ENCODE results near the gene SPACA4. TPM values are rescaled to one million over a fixed set of nuclear protein-coding genes. Genes with fewer than 3 reads are reported as not detected.

SPACA4 gene
- polyA plus RNA-seq, 3 donors = not detected

DNA sequence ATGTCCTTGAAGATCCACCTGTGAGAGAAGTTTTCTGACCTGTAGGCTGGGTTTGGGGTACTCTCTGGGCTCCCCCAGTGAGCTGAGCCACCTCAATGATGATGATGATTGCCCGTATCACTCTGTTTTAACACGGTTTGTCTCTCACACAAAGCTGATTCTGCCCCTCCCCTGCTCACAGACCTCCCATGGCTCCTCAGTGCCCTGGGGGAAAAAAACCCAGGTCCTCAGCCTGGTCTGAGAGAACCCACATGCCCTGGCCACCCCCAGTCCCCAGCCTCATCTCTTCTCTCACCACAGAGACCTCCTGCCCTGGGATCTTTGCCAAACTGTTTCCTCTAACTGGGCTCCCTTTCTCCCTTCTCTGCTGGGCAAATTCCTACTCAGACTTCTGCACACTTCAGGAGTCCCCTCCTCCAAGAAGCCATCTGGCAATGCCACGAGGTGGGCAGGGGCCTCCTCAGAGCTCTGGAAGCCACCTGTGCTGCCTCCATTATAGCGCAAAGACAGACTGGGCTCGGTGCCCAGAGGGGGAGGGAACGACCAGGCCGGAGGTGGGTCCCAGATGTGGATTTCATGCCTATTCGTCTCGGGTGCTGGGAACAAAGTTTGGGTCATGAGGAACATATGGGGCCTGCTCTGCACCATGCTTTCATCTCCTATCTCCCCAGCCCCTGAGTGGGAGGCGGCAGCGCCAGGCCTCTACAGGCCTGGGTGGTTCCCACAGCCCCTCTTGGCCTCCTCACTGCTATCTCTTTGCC is 47.9 kb downstream of the SPACA4 start:
- H4K20me1 ChIP-seq (ENCODE audit: insufficient read depth, low read length) = no peaks in the 10 kb centered on the region
- H2AFZ ChIP-seq (ENCODE audit: insufficient read depth, low read depth, low read length, poor library complexity, severe bottlenecking) = no peak overlapping the region
- no peaks in the 10 kb centered on the region for H3K27me3 ChIP-seq (ENCODE audit: control insufficient read depth in 2 of 2, insufficient read depth in 2 of 2, low read length in 2 of 2)
- H3K9me3 Mint-ChIP-seq = peaks cover 0 to 3% (median 0%) of the 10 kb centered on the region in 7 donors
- no peak for DNase-seq
- no peak overlapping the region for H3K9ac ChIP-seq (ENCODE audit: insufficient read depth, low read length, poor library complexity, severe bottlenecking)
- no peak overlapping the region for H3K4me3 Mint-ChIP-seq
- peaks cover 17% of the 10 kb centered on the region for H3K4me1 Mint-ChIP-seq
- H3K4me1 ChIP-seq (ENCODE audit: control insufficient read depth in 1 of 2, insufficient read depth in 2 of 2, low read length in 2 of 2) = peaks cover 9 to 11% of the 10 kb centered on the region in 2 donors
- no peaks in the 10 kb centered on the region for H3K79me2 ChIP-seq (ENCODE audit: insufficient read depth, low read length)
- intact Hi-C loops (cut with micrococcal nuclease) = no loop called here
- no peaks in the 10 kb centered on the region for H3K36me3 ChIP-seq (replicated peaks in 1 of 2; ENCODE audit: control insufficient read depth in 1 of 2, insufficient read depth in 2 of 2, low read length in 2 of 2)
- peak overlapping the region in 1 of 7 donors; percentile 73 for H3K27ac Mint-ChIP-seq
- H3K4me3 ChIP-seq (replicated peaks in 1 of 3; ENCODE audit: low read depth in 2 of 3, low read length in 3 of 3) = no peak overlapping the region
- 48% methylated on average over 11 of the region's 11 CpGs for whole genome bisulfite sequencing (ENCODE audit: insufficient coverage)
- no peaks in the 10 kb centered on the region for H3K9me3 ChIP-seq (replicated peaks in 1 of 2; ENCODE audit: control insufficient read depth in 1 of 2, insufficient read depth in 1 of 2, low read length in 2 of 2)
- peaks cover 7 to 8% (median 7%) of the 10 kb centered on the region in 3 donors for H3K27me3 Mint-ChIP-seq (ENCODE audit: low read depth in 3 of 3)
- H3K4me2 ChIP-seq (replicated peaks; ENCODE audit: extremely low read depth, low read length, poor library complexity, severe bottlenecking) = no peak overlapping the region
- H3K36me3 Mint-ChIP-seq = no peaks in the 10 kb centered on the region
- H3K27ac ChIP-seq (ENCODE audit: low read depth in 1 of 2, low read length in 2 of 2) = no peak overlapping the region
- no peak for TF ChIP-seq CTCF (IDR thresholded peaks at IDR 0.05)

GRCh38 chr19:48656840-48657474 is 50.4 kb downstream of the SPACA4 start:
- no peaks in the 10 kb centered on the region for H3K36me3 Mint-ChIP-seq
- intact Hi-C loops (cut with micrococcal nuclease) = no loop called here
- DNase-seq = no peak
- H3K4me2 ChIP-seq (replicated peaks; ENCODE audit: extremely low read depth, low read length, poor library complexity, severe bottlenecking) = no peak overlapping the region
- H3K9me3 ChIP-seq (replicated peaks in 1 of 2; ENCODE audit: control insufficient read depth in 1 of 2, insufficient read depth in 1 of 2, low read length in 2 of 2) = no peaks in the 10 kb centered on the region
- H3K9ac ChIP-seq (ENCODE audit: insufficient read depth, low read length, poor library complexity, severe bottlenecking) = no peak overlapping the region
- no peak overlapping the region for H3K4me3 ChIP-seq (replicated peaks in 1 of 3; ENCODE audit: low read depth in 2 of 3, low read length in 3 of 3)
- H3K27ac Mint-ChIP-seq = peak overlapping the region in 1 of 7 donors; percentile 70
- H2AFZ ChIP-seq (ENCODE audit: insufficient read depth, low read depth, low read length, poor library complexity, severe bottlenecking) = no peak overlapping the region
- peaks cover 0 to 3% (median 0%) of the 10 kb centered on the region in 7 donors for H3K9me3 Mint-ChIP-seq
- H3K4me3 Mint-ChIP-seq = no peak overlapping the region
- H3K27me3 ChIP-seq (ENCODE audit: control insufficient read depth in 2 of 2, insufficient read depth in 2 of 2, low read length in 2 of 2) = no peaks in the 10 kb centered on the region
- H3K4me1 ChIP-seq (ENCODE audit: control insufficient read depth in 1 of 2, insufficient read depth in 2 of 2, low read length in 2 of 2) = peaks cover 24 to 28% of the 10 kb centered on the region in 2 donors
- no peaks in the 10 kb centered on the region for H3K79me2 ChIP-seq (ENCODE audit: insufficient read depth, low read length)
- no peak overlapping the region for H3K27ac ChIP-seq (ENCODE audit: low read depth in 1 of 2, low read length in 2 of 2)
- peaks cover 5 to 8% (median 7%) of the 10 kb centered on the region in 3 donors for H3K27me3 Mint-ChIP-seq (ENCODE audit: low read depth in 3 of 3)
- H3K36me3 ChIP-seq (replicated peaks in 1 of 2; ENCODE audit: control insufficient read depth in 1 of 2, insufficient read depth in 2 of 2, low read length in 2 of 2) = no peaks in the 10 kb centered on the region
- 69% methylated on average over 11 of the region's 16 CpGs for WGBS (ENCODE audit: insufficient coverage)
- TF ChIP-seq CTCF (IDR thresholded peaks at IDR 0.05) = no peak
- peaks cover 23% of the 10 kb centered on the region for H3K4me1 Mint-ChIP-seq
- H4K20me1 ChIP-seq (ENCODE audit: insufficient read depth, low read length) = no peaks in the 10 kb centered on the region

Other genes with a start within 250 kb of the SPACA4 start
- gene TMEM143, start 242.8 kb upstream of the SPACA4 start, polyA plus RNA-seq = 10 to 100 TPM in 1 of 3 donors, 1 to 10 TPM in 2; 1.7 to 11.9 (median 2.1) TPM
- gene SYNGR4, start 242.4 kb upstream of the SPACA4 start, polyA plus RNA-seq = not detected
- gene KDELR1, start 215.2 kb upstream of the SPACA4 start, polyA plus RNA-seq = 10 to 100 TPM; 42.0 to 72.0 (median 51.3) TPM
- under 1 TPM in 2 of 3 donors, not detected in 1; 0.13 to 0.29 TPM for gene GRIN2D, start 213.1 kb upstream of the SPACA4 start, polyA plus RNA-seq
- gene GRWD1, start 160.8 kb upstream of the SPACA4 start, polyA plus RNA-seq = 10 to 100 TPM in 1 of 3 donors, 1 to 10 TPM in 2; 3.7 to 13.9 (median 10.0) TPM
- gene KCNJ14, start 151.2 kb upstream of the SPACA4 start, polyA plus RNA-seq = under 1 TPM in 2 of 3 donors, not detected in 1; 0.09 to 0.56 TPM
- 10 to 100 TPM; 21.3 to 48.2 (median 21.7) TPM for gene CYTH2, start 137.4 kb upstream of the SPACA4 start, polyA plus RNA-seq
- under 1 TPM in 1 of 3 donors, not detected in 2; 0.08 TPM for gene LMTK3, start 94.9 kb upstream of the SPACA4 start, polyA plus RNA-seq
- under 1 TPM in 2 of 3 donors, not detected in 1; 0.09 to 0.40 TPM for gene SULT2B1, start 54.6 kb upstream of the SPACA4 start, polyA plus RNA-seq
- gene FAM83E, start 8.3 kb downstream of the SPACA4 start, polyA plus RNA-seq = not detected
- 1,000 to 10,000 TPM in 1 of 3 donors, 100 to 1,000 TPM in 2; 803 to 1,540 (median 892) TPM for gene RPL18, start 12.4 kb downstream of the SPACA4 start, polyA plus RNA-seq
- 1 to 10 TPM; 8.5 to 9.4 (median 9.1) TPM for gene SPHK2, start 12.8 kb downstream of the SPACA4 start, polyA plus RNA-seq
- gene DBP, start 30.6 kb downstream of the SPACA4 start, polyA plus RNA-seq = 10 to 100 TPM; 12.8 to 22.3 (median 17.5) TPM
- gene CA11, start 39.4 kb downstream of the SPACA4 start, polyA plus RNA-seq = 1 to 10 TPM; 1.1 to 4.9 (median 1.8) TPM
- gene NTN5, start 66.3 kb downstream of the SPACA4 start, polyA plus RNA-seq = under 1 TPM in 1 of 3 donors, not detected in 2; 0.44 TPM
- not detected for gene FUT2, start 89.2 kb downstream of the SPACA4 start, polyA plus RNA-seq
- under 1 TPM in 1 of 3 donors, not detected in 2; 0.07 TPM for gene MAMSTR, start 113.0 kb downstream of the SPACA4 start, polyA plus RNA-seq
- gene RASIP1, start 133.9 kb downstream of the SPACA4 start, polyA plus RNA-seq = 1 to 10 TPM in 1 of 3 donors, not detected in 2; 1.2 TPM
- gene IZUMO1, start 140.2 kb downstream of the SPACA4 start, polyA plus RNA-seq = not detected
- gene FUT1, start 145.9 kb downstream of the SPACA4 start, polyA plus RNA-seq = under 1 TPM in 1 of 3 donors, not detected in 2; 0.03 TPM
- not detected for gene FGF21, start 148.8 kb downstream of the SPACA4 start, polyA plus RNA-seq
- 10 to 100 TPM; 14.1 to 17.0 (median 16.0) TPM for gene BCAT2, start 204.3 kb downstream of the SPACA4 start, polyA plus RNA-seq
- gene HSD17B14, start 229.7 kb downstream of the SPACA4 start, polyA plus RNA-seq = not detected